GM10266 (cell line): Measurements from ENCODE around the gene ALOX15.

Source experiments
- DNase-seq: peaks from one replicate; pipeline ENCODE4 v3.0.0; 2012; ENCODE audit errors: extremely low spot score
- TF ChIP-seq, protein P1 (sequence below): IDR thresholded peaks from 2 replicates; pipeline ENCODE4 v1.5.1; 2012; ENCODE audit warnings: mild to moderate bottlenecking, low read depth; ENCODE audit not compliant: control insufficient read depth, insufficient read depth; ENCODE audit errors: missing control alignments

Gene ALOX15

DNA sequence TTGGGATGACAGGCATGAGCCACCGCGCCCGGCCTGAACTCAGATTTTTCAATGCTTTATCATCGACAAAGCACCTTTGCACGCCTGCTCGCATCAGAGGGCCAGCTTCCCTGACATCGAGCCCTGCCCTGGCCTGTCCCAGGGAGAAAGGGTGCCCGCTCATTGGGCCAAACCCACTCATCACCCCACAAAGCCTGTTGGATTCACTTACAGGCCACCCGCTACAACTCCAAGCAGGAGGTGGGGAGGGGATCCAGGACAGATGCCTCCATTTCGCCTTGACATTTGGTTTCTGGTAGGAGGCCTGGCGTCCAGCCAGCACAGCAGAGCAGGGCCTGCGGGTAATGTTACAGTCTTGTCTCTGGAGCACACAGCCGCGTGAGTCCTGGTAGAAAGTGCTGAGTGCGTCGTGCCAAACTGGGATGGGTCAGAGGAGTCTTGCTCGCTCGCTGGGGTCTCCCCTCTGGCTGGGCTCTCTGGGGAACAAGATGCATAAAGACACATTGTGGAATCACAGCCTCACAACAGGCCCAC is 37.3 kb downstream of the ALOX15 start:
- no peak for DNase-seq
- TF ChIP-seq, protein P1, sequence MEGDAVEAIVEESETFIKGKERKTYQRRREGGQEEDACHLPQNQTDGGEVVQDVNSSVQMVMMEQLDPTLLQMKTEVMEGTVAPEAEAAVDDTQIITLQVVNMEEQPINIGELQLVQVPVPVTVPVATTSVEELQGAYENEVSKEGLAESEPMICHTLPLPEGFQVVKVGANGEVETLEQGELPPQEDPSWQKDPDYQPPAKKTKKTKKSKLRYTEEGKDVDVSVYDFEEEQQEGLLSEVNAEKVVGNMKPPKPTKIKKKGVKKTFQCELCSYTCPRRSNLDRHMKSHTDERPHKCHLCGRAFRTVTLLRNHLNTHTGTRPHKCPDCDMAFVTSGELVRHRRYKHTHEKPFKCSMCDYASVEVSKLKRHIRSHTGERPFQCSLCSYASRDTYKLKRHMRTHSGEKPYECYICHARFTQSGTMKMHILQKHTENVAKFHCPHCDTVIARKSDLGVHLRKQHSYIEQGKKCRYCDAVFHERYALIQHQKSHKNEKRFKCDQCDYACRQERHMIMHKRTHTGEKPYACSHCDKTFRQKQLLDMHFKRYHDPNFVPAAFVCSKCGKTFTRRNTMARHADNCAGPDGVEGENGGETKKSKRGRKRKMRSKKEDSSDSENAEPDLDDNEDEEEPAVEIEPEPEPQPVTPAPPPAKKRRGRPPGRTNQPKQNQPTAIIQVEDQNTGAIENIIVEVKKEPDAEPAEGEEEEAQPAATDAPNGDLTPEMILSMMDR = no peak

DNA sequence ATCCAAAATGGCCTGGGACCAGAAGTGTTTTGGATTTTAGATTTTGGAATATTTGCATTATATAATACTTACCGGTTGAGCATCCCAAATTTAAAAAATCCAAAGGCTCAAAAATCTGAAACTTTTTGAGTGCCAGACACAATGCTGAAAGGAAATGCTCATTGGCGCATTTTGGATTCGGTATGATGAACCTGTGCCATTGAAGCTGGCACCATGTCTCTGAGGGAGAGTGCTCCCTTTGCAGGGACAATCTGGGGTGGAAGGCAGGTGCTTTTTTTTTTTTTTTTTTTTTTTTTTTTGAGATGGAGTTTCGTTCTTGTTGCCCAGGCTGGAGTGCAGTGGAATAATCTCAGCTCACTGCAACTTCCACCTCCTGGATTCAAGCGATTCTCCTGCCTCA is 39.4 kb downstream of the ALOX15 start:
- TF ChIP-seq, protein P1 = no peak

DNA sequence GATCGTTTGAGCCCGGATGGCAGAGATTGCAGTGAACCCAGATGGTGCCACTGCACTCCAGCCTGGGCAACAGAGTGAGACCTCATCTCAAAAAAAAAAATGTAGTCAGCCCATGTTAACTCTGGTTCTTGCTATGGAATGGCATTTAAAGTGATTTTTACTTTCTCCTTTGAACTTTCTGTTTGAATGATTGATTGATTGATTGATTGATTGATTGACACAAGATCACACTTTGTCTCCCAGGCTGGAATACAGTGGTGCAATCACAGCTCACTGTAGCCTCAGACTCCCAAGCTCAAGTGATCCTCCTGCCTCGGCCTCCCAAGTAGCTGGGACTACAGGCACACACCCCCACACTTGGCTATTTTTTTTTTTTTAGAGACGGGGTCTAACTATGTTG is 40.2 kb downstream of the ALOX15 start:
- TF ChIP-seq, protein P1 = no peak
- no peak for DNase-seq

More for the DNA sequence above, 39.4 kb downstream of the ALOX15 start:
- DNase-seq = no peak

DNA sequence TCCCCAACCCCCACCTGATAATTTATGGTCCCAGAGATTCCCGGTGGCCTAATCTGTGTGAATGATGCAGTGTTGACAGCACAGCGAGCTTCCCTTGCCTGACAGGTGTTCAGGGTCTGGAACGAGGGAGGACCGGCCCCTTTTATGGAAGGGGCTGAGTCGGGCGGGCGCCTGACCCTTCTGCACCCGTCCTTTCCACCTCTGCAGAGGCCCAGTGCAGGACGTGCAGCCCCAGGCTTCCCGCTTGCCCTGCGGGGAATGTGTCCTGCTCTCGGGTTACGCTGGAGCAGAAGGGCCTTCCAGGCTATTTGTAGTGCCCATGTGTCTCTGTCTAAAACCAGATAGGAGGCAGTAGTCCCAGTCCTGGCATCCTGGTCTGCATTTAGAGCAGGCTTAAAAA is 40.9 kb downstream of the ALOX15 start:
- DNase-seq = no peak
- TF ChIP-seq, protein P1 = no peak

DNA sequence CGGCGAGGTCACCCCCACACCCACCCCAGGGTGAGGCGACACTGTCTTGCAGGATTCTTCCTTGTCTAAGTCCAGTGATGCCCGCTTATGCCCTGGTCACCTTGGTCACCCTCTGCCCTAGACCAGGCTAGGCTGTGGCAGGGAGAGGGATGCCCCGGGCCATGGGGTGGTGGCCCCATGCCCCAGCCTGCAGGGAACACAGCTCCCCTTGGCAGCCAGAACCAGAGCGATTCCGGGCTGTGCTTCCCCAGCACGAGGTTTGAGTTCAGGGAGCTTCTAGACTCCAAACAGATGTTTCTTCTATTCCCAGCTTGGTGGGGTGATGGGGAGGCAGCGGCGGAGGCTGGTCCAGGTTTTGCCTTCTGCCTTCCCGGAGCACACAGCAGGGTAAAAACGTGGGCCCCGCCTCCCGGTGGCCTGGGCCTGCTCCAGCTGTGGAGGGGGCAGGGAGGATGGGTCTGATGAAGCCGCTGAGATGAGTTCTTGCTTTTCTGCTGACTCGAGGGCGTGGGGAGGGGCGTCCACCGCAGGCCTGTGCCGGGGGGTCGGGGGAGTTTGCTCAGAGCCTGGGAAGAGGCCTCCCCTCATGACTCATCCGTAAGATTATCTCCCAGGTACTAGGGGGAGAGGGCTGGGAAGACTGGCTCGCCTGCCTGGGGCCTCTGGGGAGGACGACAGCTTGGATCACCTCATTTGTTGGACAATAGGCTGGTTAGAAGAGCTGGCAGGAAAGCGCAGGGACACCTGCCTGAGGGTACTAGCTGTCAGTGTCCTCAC is 41.8 kb downstream of the ALOX15 start:
- DNase-seq = no peak
- TF ChIP-seq, protein P1 = no peak

DNA sequence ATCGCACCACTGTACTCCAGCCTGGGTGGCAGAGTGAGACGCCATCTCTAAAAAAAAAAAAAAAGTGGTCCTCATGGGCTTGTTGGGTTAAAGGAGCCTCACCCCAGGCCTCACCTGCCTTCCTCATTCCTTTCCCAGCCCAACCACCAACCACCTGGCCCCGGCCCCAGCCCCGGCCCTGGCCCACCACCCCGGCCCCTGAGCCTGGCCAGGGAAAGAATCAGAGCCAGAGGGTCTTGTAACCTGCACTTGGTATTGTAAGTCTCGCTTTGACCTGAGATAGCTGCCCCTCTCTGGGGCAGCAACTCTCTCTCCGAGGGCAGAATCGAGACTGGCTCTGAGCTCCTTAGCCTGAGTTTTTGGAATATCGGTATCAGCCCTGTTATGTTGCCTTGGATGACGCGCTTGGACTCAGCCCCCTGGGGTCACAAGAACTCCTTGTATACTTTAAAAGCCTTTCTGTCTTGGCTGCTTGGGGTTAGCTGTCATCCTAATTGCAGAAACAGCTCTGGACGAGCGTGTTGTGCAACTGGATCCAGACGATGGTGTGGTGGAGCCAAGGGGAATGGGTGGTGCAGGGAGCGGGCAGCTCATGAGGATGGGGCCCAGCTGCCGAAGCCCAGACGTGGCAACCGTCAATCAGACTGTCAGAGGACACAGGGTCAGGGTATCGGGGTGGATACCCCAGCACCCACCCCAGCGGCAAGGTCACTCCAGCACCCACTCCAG is 42.5 kb downstream of the ALOX15 start:
- DNase-seq = no peak
- TF ChIP-seq, protein P1 = no peak

DNA sequence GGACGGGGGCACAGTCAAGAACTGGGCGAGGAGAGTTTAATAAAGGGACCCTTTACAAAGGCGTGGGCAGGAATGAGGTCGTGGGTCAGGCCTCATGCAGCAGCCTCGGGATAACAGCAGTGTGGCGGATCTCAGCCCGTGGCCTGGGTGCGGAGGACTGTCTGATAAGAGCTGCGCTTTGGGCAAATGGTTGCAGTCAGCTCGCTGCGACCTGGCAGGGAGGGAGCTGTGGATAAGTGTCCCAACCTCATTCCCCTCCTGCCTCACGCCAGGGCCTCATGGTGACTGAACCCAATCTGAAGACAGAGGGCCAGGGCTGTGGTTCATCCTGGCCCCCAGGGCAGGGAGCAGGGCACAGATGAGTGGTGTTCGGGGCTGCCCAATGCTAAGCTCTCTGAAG is 43.5 kb downstream of the ALOX15 start:
- TF ChIP-seq, protein P1 = no peak
- DNase-seq = peak; percentile 17
